Stimulated activated CD8-positive, alpha-beta memory T cell treated with anti-CD3 and anti-CD28 coated beads, Interleukin-15, amount 100 ng/mL, for 4 hours (primary cell): ENCODE measurements around the gene STK17A.

Experiments used
- DNase-seq, 2 donors: peaks; one replicate each; pipeline ENCODE4 v3.0.0-alpha.2; 2020; ENCODE audit warnings: low read depth in 2 of 2

STK17A gene

GRCh38 chr7:43582503-43583423, at the start of gene STK17A:
TSS of gene STK17A (plus strand) at chr7:43583108. CDS start at chr7:43583244, 136 bp downstream.
- DNase-seq: peak; percentile 92 to 93

- no peak for DNase-seq
Measured at GRCh38 chr7:43533801-43534479, 49.0 kb upstream of the STK17A start.

- DNase-seq: no peak
Measured at GRCh38 chr7:43535031-43535451, 47.9 kb upstream of the STK17A start.

GRCh38 chr7:43535810-43536585, 46.9 kb upstream of the STK17A start:
- DNase-seq: no peak

- no peak for DNase-seq
Measured at GRCh38 chr7:43536773-43537172, 46.1 kb upstream of the STK17A start.

GRCh38 chr7:43537765-43538403, 45.0 kb upstream of the STK17A start:
- DNase-seq: no peak

- DNase-seq: no peak
Measured at GRCh38 chr7:43538404-43538771, 44.5 kb upstream of the STK17A start.

GRCh38 chr7:43540471-43540870, 42.4 kb upstream of the STK17A start:
- no peak for DNase-seq

GRCh38 chr7:43542716-43543115, 40.2 kb upstream of the STK17A start:
- no peak for DNase-seq

GRCh38 chr7:43546231-43546630, 36.7 kb upstream of the STK17A start:
- DNase-seq: no peak

GRCh38 chr7:43550427-43550826, 32.5 kb upstream of the STK17A start:
- DNase-seq: no peak

GRCh38 chr7:43552122-43552521, 30.8 kb upstream of the STK17A start:
- DNase-seq: no peak

- no peak for DNase-seq
Measured at GRCh38 chr7:43553999-43554398, 28.9 kb upstream of the STK17A start.

GRCh38 chr7:43554423-43554822, 28.5 kb upstream of the STK17A start:
- DNase-seq: no peak

GRCh38 chr7:43557831-43558495, 24.9 kb upstream of the STK17A start:
- DNase-seq: no peak

GRCh38 chr7:43559171-43559945, 23.6 kb upstream of the STK17A start:
- no peak for DNase-seq

- DNase-seq: no peak
Measured at GRCh38 chr7:43559946-43560335, 23.0 kb upstream of the STK17A start.

GRCh38 chr7:43560742-43561330, 22.1 kb upstream of the STK17A start:
- no peak for DNase-seq

- DNase-seq: no peak
Measured at GRCh38 chr7:43562383-43562782, 20.5 kb upstream of the STK17A start.

GRCh38 chr7:43565786-43566185, 17.1 kb upstream of the STK17A start:
- DNase-seq: no peak
